Measurements from ENCODE around the gene FOXF2.

GRCh38 chr6:1422290-1422689, 32.9 kb downstream of the FOXF2 start:
- TF ChIP-seq CTCF (IDR thresholded peaks at IDR 0.05): no peak
- no peak for TF ChIP-seq POLR2A (IDR thresholded peaks at IDR 0.05)

All from adrenal gland (tissue), 5 donors.